GM11168 (cell line): Measurements from ENCODE around the gene MACF1.

Experiments
- in situ Hi-C: fragments of 300-500 bp; cut with MboI; formaldehyde crosslinking; loops from one replicate; pipeline ENCODE4 v1.12.0; 2022; ENCODE audit warnings: low sequenced_read_pairs; ENCODE audit not compliant: unreplicated experiment

The MACF1 gene

DNA sequence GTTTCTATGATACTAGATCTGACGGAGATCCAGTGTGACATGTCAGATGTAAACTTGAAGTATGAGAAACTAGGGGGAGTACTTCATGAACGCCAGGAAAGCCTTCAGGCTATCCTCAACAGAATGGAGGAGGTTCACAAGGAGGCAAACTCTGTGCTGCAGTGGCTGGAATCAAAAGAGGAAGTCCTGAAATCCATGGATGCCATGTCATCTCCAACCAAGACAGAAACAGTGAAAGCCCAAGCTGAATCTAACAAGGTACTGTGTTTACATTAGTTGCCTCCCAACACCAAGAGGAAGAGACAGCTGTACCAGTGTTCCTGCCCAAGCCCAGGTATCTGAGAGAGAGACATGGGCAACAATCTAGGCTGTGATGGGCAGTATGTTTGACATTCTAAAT lies 174.7 kb downstream of the MACF1 start:
- in situ Hi-C loops: no loop called here

DNA sequence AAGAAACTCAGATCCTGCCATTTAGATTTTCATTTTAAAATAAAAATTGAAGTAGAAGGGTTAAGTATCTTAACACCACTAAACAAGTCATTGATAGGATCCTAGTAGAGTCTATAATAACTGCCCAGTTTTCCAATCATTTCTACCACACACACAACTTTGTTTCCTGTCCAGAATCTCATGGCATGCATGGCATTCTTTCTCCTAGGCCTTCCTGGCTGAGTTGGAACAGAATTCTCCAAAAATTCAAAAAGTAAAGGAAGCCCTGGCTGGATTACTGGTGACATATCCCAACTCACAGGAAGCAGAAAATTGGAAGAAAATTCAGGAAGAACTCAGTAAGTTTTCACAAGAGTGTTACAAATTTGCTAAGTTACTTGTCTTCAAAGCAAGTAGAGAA lies 175.5 kb downstream of the MACF1 start:
- in situ Hi-C loops: no loop called here

DNA sequence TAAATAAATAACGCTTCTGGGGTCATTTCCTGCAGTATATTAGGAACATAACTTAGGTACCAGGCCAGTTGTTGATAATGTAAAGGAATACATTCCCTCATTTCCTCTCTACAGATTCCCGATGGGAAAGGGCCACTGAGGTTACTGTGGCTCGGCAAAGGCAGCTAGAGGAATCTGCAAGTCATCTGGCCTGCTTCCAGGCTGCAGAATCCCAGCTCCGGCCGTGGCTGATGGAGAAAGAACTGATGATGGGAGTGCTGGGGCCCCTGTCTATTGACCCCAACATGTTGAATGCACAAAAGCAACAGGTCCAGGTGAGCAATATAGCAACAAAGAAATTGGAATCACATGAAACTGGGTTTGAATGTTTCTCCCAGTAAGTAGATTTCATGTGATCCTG lies 177.3 kb downstream of the MACF1 start:
- in situ Hi-C loops: no loop called here

DNA sequence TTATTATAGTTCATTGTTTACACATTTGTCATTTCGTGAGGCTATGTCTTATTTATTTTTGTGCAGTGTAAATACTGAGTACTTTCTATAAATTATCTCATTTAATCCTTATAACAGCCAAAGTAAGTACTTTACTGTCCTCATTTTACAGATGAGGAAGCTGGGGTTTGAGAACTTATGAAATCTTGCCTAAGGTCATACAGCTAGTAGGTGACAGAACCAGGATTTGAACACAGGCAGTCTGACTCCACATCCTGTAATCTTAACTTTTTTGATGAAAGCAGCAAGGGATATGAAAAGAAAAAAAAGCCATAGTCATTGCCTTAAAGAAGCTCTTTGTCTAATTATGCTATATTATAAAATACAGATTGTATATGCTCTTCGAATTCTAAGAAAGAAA lies 179.8 kb downstream of the MACF1 start:
- in situ Hi-C loops: no loop called here

DNA sequence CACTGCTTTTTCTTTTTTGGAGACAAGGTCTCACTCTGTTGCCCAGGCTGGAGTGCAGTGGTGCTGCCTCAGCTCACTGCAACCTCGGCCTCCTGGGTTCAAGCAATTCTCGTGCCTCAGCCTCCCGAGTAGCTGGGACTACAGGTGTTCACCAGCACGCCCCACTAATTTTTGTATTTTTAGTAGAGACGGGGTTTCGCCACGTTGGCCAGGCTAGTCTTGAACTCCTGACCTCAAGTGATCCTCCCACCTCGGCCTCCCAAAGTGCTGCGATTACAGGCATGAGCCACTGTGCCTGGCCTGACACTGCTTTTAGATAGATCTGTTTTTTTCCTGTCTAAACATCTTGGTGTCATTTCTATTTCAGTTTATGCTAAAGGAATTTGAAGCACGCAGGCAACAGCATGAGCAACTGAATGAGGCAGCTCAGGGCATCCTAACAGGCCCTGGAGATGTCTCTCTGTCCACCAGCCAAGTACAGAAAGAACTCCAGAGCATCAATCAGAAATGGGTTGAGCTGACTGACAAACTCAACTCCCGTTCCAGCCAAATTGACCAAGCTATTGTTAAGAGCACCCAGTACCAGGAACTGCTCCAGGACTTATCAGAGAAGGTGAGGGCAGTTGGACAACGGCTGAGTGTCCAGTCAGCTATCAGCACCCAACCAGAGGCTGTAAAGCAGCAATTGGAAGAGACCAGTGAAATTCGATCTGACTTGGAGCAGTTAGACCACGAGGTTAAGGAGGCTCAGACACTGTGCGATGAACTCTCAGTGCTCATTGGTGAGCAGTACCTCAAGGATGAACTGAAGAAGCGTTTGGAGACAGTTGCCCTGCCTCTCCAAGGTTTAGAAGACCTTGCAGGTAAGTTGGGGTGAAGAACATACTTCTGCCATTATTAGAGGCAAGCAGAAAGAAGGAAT lies 180.8 kb downstream of the MACF1 start:
- in situ Hi-C loops: no loop called here

GRCh38 chr1:39386997-39387396 lies 182.5 kb downstream of the MACF1 start:
- in situ Hi-C loops: no loop called here

DNA sequence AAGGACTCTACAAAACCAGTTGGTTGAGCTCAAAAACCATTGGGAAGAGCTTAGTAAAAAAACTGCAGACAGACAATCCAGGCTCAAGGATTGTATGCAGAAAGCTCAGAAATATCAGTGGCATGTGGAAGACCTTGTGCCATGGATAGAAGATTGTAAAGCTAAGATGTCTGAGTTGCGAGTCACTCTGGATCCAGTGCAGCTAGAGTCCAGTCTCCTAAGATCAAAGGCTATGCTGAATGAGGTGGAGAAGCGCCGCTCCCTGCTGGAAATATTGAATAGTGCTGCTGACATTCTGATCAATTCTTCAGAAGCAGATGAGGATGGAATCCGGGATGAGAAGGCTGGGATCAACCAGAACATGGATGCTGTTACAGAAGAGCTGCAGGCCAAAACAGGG lies 183.0 kb downstream of the MACF1 start:
- in situ Hi-C loops: no loop called here

GRCh38 chr1:39391691-39392679 lies 187.5 kb downstream of the MACF1 start:
- in situ Hi-C loops: no loop called here

DNA sequence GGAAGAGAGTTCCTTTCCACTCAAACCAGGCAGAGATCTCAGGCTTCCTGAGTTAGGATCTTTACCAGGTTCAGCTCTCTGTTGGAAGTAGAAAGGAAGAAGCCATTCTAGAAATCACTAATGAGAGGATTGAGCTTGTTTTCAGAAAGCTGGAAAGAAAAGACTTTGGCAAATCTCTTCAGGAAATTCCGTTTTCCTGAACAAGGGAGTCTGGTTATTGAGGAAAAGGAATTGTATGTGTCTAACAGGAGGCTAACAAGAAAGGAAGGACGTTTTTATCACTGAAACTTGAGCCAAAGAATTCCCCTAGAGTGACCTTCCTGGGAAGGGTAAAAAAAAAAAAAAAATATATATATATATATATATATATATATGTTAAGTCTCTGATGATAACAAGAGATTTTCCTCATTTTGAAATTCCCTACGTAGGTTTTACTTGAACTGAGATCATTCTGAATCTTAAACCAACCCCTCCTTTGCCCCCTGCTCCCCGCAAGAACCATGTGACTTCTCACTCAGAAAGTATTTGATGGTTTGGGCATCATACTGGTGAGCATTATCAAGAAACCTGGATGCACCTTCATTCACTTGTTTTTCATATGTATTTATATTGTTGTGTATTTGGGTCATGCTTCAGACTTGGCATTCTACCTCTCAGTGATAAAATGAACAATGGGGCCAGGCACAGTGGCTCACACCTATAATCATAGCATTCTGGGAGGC lies 188.5 kb downstream of the MACF1 start:
- in situ Hi-C loops: no loop called here

- in situ Hi-C loops: no loop called here
These were observed 189.2 kb downstream of the MACF1 start for GRCh38 chr1:39393645-39394044.

DNA sequence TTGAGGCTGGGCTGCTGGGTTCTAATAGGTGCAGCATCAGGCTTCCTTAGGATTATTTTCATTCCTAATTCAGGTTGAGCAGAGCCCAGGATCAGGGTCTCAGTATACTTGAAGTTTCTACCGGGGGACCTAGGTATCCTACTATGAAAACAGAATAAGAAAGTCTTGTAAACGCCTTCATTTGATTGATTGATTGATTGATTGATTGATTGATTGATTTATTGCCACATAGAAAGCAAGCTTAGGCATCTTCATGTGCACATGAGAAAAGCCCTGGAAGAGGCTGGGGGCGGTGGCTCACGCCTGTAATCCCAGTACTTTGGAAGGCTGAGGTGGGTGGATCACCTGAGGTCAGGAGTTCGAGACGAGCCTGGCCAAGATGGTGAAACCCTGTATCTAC lies 189.6 kb downstream of the MACF1 start:
- in situ Hi-C loops: no loop called here

GRCh38 chr1:39394598-39394997 lies 190.1 kb downstream of the MACF1 start:
- in situ Hi-C loops: no loop called here

DNA sequence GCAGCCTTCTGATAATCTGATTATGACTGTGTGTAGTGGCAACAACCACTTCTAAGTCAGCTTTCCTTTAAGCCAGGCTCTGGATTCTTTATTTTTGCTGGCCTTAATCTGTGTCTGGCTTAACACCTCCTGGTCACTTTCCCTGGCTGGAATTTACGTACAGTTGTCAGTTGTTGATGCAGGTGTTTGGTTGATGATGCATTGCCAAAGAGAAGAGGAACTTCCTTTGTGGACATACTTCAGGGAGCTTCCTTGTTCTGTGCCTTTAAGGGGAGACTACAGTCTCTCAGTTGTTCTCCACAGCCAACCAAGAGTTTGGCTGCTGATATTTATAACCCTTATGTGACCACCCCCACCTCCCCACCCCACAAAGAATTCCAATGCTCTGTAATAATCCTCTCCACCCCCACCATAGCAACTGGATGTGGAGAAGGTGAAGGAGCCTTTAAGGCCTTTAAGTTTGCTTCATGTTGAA lies 190.9 kb downstream of the MACF1 start:
- in situ Hi-C loops: no loop called here

DNA sequence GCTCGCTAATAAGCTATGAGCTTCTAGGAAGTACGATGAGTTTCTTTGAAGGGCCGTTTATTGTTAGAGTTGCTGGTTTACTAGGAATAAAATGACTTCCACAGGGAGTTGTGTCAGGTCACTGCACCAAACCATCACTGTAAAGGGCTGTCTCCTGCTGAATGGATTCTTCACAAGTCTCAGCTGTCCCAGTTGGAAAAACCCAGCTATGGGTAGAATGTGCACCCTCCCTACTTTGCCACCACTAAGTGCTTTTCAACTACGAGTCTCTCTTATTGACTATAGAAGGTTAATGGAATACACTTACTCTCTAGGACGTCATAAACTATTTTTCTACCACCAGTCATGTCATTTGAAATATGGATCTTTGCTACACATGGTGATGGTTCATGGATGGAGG lies 192.2 kb downstream of the MACF1 start:
- in situ Hi-C loops: no loop called here

DNA sequence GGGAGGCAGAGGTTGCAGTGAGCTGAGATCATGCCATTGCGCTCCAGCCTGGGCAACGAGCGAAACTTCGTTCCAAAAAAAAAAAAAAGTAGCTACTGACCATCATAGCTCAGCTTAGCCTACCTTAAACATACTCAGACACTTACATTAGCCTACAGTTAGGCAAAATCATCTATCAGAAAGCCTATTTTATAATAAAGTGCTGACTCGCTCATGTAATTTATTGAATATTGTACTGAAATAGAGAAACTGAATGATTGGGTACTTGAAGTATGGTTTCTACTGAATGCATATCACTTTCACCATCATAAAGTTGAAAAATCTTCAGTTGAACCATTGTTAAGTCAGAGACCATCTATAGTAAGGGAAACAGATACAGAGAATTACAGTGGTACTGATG lies 193.0 kb downstream of the MACF1 start:
- in situ Hi-C loops: no loop called here

DNA sequence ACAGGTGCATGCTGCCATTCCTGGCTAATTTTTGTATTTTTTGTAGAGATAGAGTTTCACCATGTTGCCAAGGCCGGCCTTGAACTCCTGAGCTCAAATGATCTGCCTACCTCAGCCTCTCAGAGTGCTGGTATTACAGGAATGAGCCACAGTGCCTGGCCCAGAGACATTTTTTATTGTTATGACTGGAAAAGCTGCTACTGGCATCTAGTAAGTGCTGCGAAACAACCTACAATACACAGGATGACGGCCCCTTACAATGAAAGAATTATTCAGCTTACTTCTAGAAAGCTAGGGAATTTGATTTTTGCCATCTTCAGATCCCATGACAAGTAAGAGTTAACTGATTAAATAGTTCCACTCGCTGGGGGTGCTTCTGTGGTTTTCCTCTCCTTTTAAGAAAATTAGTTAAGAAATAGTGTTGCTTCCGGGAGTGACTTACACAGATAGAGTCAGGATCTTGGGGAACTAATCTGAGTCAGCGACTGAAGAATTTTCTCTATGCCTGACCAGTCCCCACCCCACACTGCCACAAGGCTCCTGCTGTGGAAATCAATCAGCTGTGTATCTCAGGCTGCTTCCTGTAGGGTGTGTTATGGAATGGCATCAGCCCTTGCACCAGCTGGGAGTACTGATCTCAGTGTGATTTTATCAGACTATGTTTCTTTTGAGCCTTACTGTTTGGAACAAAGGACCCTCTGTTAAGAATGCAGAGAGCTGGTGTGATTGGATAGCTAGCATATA lies 194.0 kb downstream of the MACF1 start:
- in situ Hi-C loops: no loop called here

- in situ Hi-C loops: no loop called here
These were observed 196.6 kb downstream of the MACF1 start for GRCh38 chr1:39401106-39401505.

- in situ Hi-C loops: no loop called here
These were observed 200.4 kb downstream of the MACF1 start for GRCh38 chr1:39404876-39405275.

- in situ Hi-C loops: no loop called here
These were observed 200.9 kb downstream of the MACF1 start for GRCh38 chr1:39405358-39405757.
